Upper lobe of left lung (tissue), 4 donors: ENCODE results near the gene ARHGAP1.

Experiments used
- POLR2A ChIP-seq, 4 donors: fragments of 450-650 bp; IDR thresholded peaks; one replicate each; pipeline ENCODE4 v1.5.1; 2016 to 2017; ENCODE audit warnings: antibody characterized with exemption in 4 of 4, mild to moderate bottlenecking in 2 of 4
- TF ChIP-seq, protein P1 (sequence below), 6 experiments: fragments of 450-650 bp in 4 of 6; fragments of 200-600 bp in 2 of 6; sonication (generic) in 2 of 6; IDR thresholded peaks; one replicate each; pipeline ENCODE4 v1.5.1; 2016 to 2019; ENCODE audit warnings: antibody characterized with exemption in 6 of 6

DNA sequence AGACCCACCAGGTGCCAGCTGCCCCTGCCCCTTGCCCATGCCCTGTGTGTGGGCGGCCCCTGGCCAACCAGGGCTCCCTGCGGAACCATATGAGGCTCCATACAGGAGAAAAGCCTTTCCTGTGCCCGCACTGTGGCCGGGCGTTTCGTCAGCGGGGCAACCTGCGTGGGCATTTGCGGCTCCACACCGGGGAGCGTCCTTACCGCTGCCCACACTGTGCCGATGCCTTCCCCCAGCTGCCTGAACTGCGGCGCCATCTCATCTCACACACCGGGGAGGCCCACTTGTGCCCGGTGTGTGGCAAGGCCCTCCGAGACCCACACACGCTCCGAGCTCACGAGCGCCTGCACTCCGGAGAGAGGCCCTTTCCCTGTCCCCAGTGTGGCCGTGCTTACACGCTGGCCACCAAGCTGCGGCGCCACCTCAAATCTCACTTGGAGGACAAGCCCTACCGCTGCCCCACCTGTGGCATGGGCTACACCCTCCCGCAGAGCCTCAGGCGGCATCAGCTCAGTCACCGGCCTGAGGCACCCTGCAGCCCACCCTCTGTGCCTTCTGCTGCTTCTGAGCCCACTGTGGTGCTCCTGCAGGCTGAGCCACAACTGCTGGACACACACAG, 4.8 kb upstream of the ARHGAP1 start:
- TF ChIP-seq, protein P1, sequence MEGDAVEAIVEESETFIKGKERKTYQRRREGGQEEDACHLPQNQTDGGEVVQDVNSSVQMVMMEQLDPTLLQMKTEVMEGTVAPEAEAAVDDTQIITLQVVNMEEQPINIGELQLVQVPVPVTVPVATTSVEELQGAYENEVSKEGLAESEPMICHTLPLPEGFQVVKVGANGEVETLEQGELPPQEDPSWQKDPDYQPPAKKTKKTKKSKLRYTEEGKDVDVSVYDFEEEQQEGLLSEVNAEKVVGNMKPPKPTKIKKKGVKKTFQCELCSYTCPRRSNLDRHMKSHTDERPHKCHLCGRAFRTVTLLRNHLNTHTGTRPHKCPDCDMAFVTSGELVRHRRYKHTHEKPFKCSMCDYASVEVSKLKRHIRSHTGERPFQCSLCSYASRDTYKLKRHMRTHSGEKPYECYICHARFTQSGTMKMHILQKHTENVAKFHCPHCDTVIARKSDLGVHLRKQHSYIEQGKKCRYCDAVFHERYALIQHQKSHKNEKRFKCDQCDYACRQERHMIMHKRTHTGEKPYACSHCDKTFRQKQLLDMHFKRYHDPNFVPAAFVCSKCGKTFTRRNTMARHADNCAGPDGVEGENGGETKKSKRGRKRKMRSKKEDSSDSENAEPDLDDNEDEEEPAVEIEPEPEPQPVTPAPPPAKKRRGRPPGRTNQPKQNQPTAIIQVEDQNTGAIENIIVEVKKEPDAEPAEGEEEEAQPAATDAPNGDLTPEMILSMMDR (IDR thresholded peaks at IDR 0.05) = no peak
- no peak for TF ChIP-seq POLR2A (IDR thresholded peaks at IDR 0.05)
